GM23338 (cell line): Measurements from ENCODE around the gene SPEM1. TPM values are rescaled to one million over a fixed set of nuclear protein-coding genes. Genes with fewer than 3 reads are reported as not detected.
A peak's percentile ranks its signal among the peaks of the same experiment; 100 is the strongest.

Experiments used
- ATAC-seq: fragments of 200-7000 bp; cut with Tn5 transposase; 3 replicates; pipeline ENCODE4 v1.9.1; 2020
- DNase-seq: peaks from one replicate; pipeline ENCODE4 v3.0.0-alpha.2; 2015; ENCODE audit warnings: low spot score
- H2AFZ ChIP-seq: fragments of 200-600 bp; sonication (generic); 2 replicates; pipeline ENCODE4 v1.8.0; 2016; ENCODE audit warnings: antibody characterized with exemption, mild to moderate bottlenecking, moderate library complexity
- H3F3A ChIP-seq: fragments of 200-600 bp; sonication (generic); replicated peaks from 2 replicates; pipeline ENCODE4 v1.8.0; 2017; ENCODE audit warnings: antibody characterized with exemption, mixed run types, low read depth
- H3K27ac ChIP-seq: fragments of 200-600 bp; sonication (generic); 2 replicates; pipeline ENCODE4 v1.6.1; 2016; ENCODE audit warnings: low read depth
- H3K27me3 ChIP-seq: fragments of 200-600 bp; sonication (generic); 2 replicates; pipeline ENCODE4 v1.8.0; 2016; ENCODE audit warnings: mild to moderate bottlenecking, mixed run types, moderate library complexity; ENCODE audit not compliant: insufficient read depth
- H3K36me3 ChIP-seq: fragments of 200-600 bp; sonication (generic); 2 replicates; pipeline ENCODE4 v1.8.0; 2016; ENCODE audit warnings: mild to moderate bottlenecking; ENCODE audit not compliant: insufficient read depth
- H3K4me1 ChIP-seq: fragments of 200-600 bp; sonication (generic); 2 replicates; pipeline ENCODE4 v1.8.0; 2016; ENCODE audit warnings: mild to moderate bottlenecking, moderate library complexity; ENCODE audit not compliant: insufficient read depth
- H3K4me2 ChIP-seq: fragments of 200-600 bp; sonication (generic); 2 replicates; pipeline ENCODE4 v1.7.1; 2017; ENCODE audit warnings: mixed run types
- H3K4me3 ChIP-seq: fragments of 200-600 bp; sonication (generic); 2 replicates; pipeline ENCODE4 v1.6.1; 2016; ENCODE audit warnings: mixed run types
- H3K79me2 ChIP-seq: fragments of 200-600 bp; sonication (generic); replicated peaks from 2 replicates; pipeline ENCODE4 v1.8.0; 2017; ENCODE audit warnings: mild to moderate bottlenecking; ENCODE audit not compliant: insufficient read depth
- H3K9me2 ChIP-seq: fragments of 200-600 bp; sonication (generic); 2 replicates; pipeline ENCODE4 v1.8.0; 2017; ENCODE audit not compliant: insufficient read depth
- H4K20me1 ChIP-seq: fragments of 200-600 bp; sonication (generic); replicated peaks from 2 replicates; pipeline ENCODE4 v1.8.0; 2017; ENCODE audit warnings: mild to moderate bottlenecking; ENCODE audit not compliant: insufficient read depth
- H3K27ac Mint-ChIP-seq: 2 replicates; pipeline ENCODE4 v1.8.0; 2020; ENCODE audit warnings: inconsistent platforms, mild to moderate bottlenecking, moderate library complexity, mixed read lengths
- H3K27me3 Mint-ChIP-seq: 3 replicates; pipeline ENCODE4 v1.8.0; 2022; ENCODE audit warnings: low read depth, mild to moderate bottlenecking, moderate library complexity, mixed read lengths, inconsistent platforms; ENCODE audit not compliant: insufficient read depth, poor library complexity
- H3K36me3 Mint-ChIP-seq: 3 replicates; pipeline ENCODE4 v1.8.0; 2021; ENCODE audit warnings: low read depth, mild to moderate bottlenecking, inconsistent platforms, moderate library complexity, mixed read lengths
- H3K4me1 Mint-ChIP-seq: 3 replicates; pipeline ENCODE4 v1.8.0; 2020; ENCODE audit warnings: mild to moderate bottlenecking, inconsistent platforms, mixed read lengths
- H3K4me3 Mint-ChIP-seq: 3 replicates; pipeline ENCODE4 v1.8.0; 2021; ENCODE audit warnings: moderate library complexity, mild to moderate bottlenecking, inconsistent platforms, mixed read lengths
- H3K9me3 Mint-ChIP-seq: 3 replicates; pipeline ENCODE4 v1.8.0; 2020; ENCODE audit warnings: moderate library complexity, mild to moderate bottlenecking, inconsistent platforms, mixed read lengths
- CREB1 ChIP-seq: fragments of 250-450 bp; sonication (Bioruptor Pico); IDR thresholded peaks from 2 replicates; pipeline ENCODE4 v1.5.0; 2020; ENCODE audit warnings: low read depth, mild to moderate bottlenecking, moderate library complexity
- CTCF ChIP-seq, 2 experiments: fragments of 200-600 bp in 1 of 2; sonication (generic) in 1 of 2; conservative IDR thresholded peaks; 2 replicates each; pipeline versions ENCODE4 v1.5.1 to v1.6.1; 2016 to 2017; ENCODE audit warnings: antibody characterized with exemption in 2 of 2, low read depth in 2 of 2, mild to moderate bottlenecking in 2 of 2, moderate library complexity in 1 of 2
- NANOG ChIP-seq: IDR thresholded peaks from 2 replicates; pipeline ENCODE4 v1.6.1; 2016; ENCODE audit warnings: antibody characterized with exemption, borderline replicate concordance
- POLR2AphosphoS5 ChIP-seq: IDR thresholded peaks from 2 replicates; pipeline ENCODE4 v1.6.1; 2016; ENCODE audit warnings: antibody characterized with exemption, low read depth
- REST ChIP-seq: IDR thresholded peaks from one replicate; pipeline ENCODE4 v1.6.1; 2018; ENCODE audit warnings: antibody characterized with exemption; ENCODE audit not compliant: unreplicated experiment
- STAT1 ChIP-seq: IDR thresholded peaks from one replicate; pipeline ENCODE4 v1.6.1; 2016; ENCODE audit warnings: antibody characterized with exemption; ENCODE audit not compliant: unreplicated experiment
- ZNF331 ChIP-seq: fragments of 250-450 bp; sonication (Bioruptor Pico); IDR thresholded peaks from 2 replicates; pipeline ENCODE4 v1.5.0; 2020; ENCODE audit warnings: low read depth, mild to moderate bottlenecking, moderate library complexity
- ZNF462 ChIP-seq: fragments of 250-450 bp; sonication (Bioruptor Pico); IDR thresholded peaks from 2 replicates; pipeline ENCODE4 v1.5.0; 2020; ENCODE audit warnings: mild to moderate bottlenecking, moderate library complexity
- polyA plus RNA-seq: library from polyadenylated mRNA; unstranded; fragments of >200 nt; fragmentation: Nextera tagmentation; extraction: Ambion mirVana; gene quantifications from 2 replicates; pipeline ENCODE4 v1.2.1, GENCODE V29; 2016
- total RNA-seq: library from RNA; depleted of rRNA; stranded (reverse); fragments of >200 nt; shearing (Covaris generic); gene quantifications from 2 replicates; pipeline ENCODE4 v1.2.3, GENCODE V29; 2014

The SPEM1 gene
- total and polyA plus RNA-seq, 2 experiments from 2014 or later = not detected

GRCh38 chr17:7440113-7440833 lies 20.1 kb downstream of the SPEM1 start:
- H4K20me1 ChIP-seq = peaks cover 3% of the 10 kb centered on the region; the same call in 1 of the 2 replicates
- H3K9me2 ChIP-seq = no peaks in the 10 kb centered on the region
- peaks cover 51% of the 10 kb centered on the region for H3F3A ChIP-seq
- peak overlapping the region; percentile 95 for H3K27ac ChIP-seq
- Mint-ChIP-seq H3K4me1 (peaks cover 33% of the 10 kb centered on the region), H3K9me3 (no peaks in the 10 kb centered on the region), H3K27me3 (peaks cover 51% of the 10 kb centered on the region), H3K27ac (peak overlapping the region; percentile 98), H3K36me3 (no peaks in the 10 kb centered on the region; the same call in 2 of the 3 replicates), H3K4me3 (peak overlapping the region; percentile 96)
- peak overlapping the region; percentile 98 for H3K4me3 ChIP-seq
- H3K4me1 ChIP-seq = peaks cover 33% of the 10 kb centered on the region
- peak overlapping the region; percentile 72 for H2AFZ ChIP-seq
- H3K36me3 ChIP-seq = no peaks in the 10 kb centered on the region
- H3K27me3 ChIP-seq = peaks cover 48% of the 10 kb centered on the region
- DNase-seq (peak; percentile 79), ATAC-seq (peak; percentile 3)
- TF ChIP-seq ZNF462 (CRISPR knock-in tag) (no peak), POLR2AphosphoS5 (peak; percentile 80), ZNF331 (CRISPR knock-in tag) (no peak), STAT1 (no peak), NANOG (no peak), CTCF (conservative IDR thresholded peaks at IDR 0.05; ENCODE audit: low read depth in 2 of 2) (no peak), REST (no peak), CREB1 (CRISPR knock-in tag) (no peak)
- H3K4me2 ChIP-seq = peak overlapping the region; percentile 76
- no peaks in the 10 kb centered on the region for H3K79me2 ChIP-seq
